WERI-Rb-1 (cell line): ENCODE results near the gene IMPDH2.

Experiments used
- DNase-seq: peaks from one replicate; pipeline ENCODE4 v3.0.0-alpha.2; 2020
- H3K27ac ChIP-seq: fragments of 250-450 bp; sonication (Bioruptor Pico); 2 replicates; pipeline ENCODE4 v1.5.1; 2020; ENCODE audit warnings: mild to moderate bottlenecking, moderate library complexity
- H3K27me3 ChIP-seq: fragments of 250-450 bp; sonication (Bioruptor Pico); 2 replicates; pipeline ENCODE4 v1.5.1; 2021; ENCODE audit warnings: mild to moderate bottlenecking, low read depth, moderate library complexity; ENCODE audit not compliant: insufficient read depth, severe bottlenecking
- H3K36me3 ChIP-seq: fragments of 250-450 bp; sonication (Bioruptor Pico); 2 replicates; pipeline ENCODE4 v1.5.1; 2020; ENCODE audit warnings: mild to moderate bottlenecking, moderate library complexity
- H3K4me3 ChIP-seq: 2 replicates; pipeline ENCODE4 v1.5.1; 2011; ENCODE audit warnings: low read depth, mild to moderate bottlenecking, control low read depth, low read length
- H3K9me3 ChIP-seq: fragments of 250-450 bp; sonication (Bioruptor Pico); 2 replicates; pipeline ENCODE4 v1.5.1; 2021; ENCODE audit warnings: mild to moderate bottlenecking, moderate library complexity; ENCODE audit not compliant: severe bottlenecking
- TF ChIP-seq, protein P1 (sequence below): IDR thresholded peaks from 2 replicates; pipeline ENCODE4 v1.5.1; 2011; ENCODE audit warnings: low read depth, mild to moderate bottlenecking, control low read depth, inconsistent platforms, low read length

IMPDH2 gene

DNA sequence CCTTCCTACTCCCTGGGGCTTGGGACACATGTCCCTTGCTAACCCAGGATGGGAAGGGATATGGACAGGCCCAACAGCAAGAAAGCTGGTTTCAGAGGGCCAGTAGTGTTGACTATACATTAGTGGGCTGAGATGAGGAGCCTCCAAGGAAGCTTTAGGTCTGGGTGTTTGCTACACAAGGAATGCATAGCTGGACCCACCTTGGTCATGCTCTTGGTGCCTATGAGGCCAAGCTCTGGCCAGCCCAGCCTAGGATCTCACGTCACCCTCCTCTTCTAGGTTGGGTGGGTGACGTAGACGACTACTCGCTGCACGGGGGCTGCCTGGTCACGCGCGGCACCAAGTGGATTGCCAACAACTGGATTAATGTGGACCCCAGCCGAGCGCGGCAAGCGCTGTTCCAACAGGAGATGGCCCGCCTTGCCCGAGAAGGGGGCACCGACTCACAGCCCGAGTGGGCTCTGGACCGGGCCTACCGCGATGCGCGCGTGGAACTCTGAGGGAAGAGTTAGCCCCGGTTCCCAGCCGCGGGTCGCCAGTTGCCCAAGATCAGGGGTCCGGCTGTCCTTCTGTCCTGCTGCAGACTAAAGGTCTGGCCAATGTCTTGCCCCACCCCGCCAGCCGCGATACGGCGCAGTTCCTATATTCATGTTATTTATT is 22.7 kb downstream of the IMPDH2 start:
- DNase-seq, result no peak
- peak overlapping the region; percentile 97 for H3K27ac ChIP-seq
- no peaks in the 10 kb centered on the region for H3K9me3 ChIP-seq
- H3K27me3 ChIP-seq, result no peaks in the 10 kb centered on the region
- peaks cover 25% of the 10 kb centered on the region for H3K36me3 ChIP-seq
- TF ChIP-seq, protein P1, sequence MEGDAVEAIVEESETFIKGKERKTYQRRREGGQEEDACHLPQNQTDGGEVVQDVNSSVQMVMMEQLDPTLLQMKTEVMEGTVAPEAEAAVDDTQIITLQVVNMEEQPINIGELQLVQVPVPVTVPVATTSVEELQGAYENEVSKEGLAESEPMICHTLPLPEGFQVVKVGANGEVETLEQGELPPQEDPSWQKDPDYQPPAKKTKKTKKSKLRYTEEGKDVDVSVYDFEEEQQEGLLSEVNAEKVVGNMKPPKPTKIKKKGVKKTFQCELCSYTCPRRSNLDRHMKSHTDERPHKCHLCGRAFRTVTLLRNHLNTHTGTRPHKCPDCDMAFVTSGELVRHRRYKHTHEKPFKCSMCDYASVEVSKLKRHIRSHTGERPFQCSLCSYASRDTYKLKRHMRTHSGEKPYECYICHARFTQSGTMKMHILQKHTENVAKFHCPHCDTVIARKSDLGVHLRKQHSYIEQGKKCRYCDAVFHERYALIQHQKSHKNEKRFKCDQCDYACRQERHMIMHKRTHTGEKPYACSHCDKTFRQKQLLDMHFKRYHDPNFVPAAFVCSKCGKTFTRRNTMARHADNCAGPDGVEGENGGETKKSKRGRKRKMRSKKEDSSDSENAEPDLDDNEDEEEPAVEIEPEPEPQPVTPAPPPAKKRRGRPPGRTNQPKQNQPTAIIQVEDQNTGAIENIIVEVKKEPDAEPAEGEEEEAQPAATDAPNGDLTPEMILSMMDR, result no peak
- peak overlapping the region; percentile 74 for H3K4me3 ChIP-seq

DNA sequence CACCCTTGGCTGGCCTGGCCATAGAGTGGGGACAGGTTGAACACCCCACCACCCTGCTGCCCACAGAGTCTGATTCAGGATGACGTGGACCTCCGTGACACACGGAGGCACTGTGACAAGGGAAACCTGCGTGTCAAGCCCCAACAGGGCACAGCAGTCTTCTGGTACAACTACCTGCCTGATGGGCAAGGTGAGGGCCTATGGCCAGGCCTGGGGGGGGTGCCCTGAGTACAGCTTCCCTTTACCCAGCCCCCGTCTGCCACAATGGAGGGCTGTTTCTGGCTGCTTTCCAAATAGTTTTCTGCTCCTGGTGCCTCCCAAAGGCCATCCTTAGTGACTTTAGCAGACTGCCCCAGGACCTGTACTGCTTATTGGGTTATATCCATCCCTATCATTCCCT is 23.2 kb downstream of the IMPDH2 start:
- DNase-seq, result no peak
- peaks cover 23% of the 10 kb centered on the region for H3K36me3 ChIP-seq
- no peaks in the 10 kb centered on the region for H3K27me3 ChIP-seq
- peak overlapping the region; percentile 97 for H3K27ac ChIP-seq
- TF ChIP-seq, protein P1, result no peak
- H3K4me3 ChIP-seq, result peak overlapping the region; percentile 74
- H3K9me3 ChIP-seq, result no peaks in the 10 kb centered on the region

DNA sequence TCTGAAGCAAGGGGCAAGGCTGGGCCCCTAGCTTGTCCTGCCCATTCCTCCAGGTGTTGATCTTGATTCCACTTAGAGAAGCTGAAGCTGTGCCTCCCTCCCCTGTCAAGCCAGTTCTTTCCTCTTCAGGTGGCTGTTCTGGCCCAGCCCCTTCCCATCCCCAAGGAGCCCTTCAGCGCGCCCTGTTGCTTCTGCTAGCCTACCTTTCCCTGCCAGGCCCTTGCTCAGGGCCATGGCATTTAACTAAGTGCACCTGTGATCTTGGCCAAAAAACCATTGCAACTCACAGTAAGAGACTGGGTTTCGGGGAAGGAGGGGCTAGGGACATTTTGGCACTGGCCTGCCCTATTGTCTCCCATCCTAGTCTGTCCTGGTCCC is 23.9 kb downstream of the IMPDH2 start:
- DNase-seq, result no peak
- Histone ChIP-seq H3K4me3 (no peak overlapping the region), H3K36me3 (peaks cover 23% of the 10 kb centered on the region), H3K27me3 (no peaks in the 10 kb centered on the region), H3K27ac (no peak overlapping the region), H3K9me3 (no peaks in the 10 kb centered on the region)
- TF ChIP-seq, protein P1, result no peak

DNA sequence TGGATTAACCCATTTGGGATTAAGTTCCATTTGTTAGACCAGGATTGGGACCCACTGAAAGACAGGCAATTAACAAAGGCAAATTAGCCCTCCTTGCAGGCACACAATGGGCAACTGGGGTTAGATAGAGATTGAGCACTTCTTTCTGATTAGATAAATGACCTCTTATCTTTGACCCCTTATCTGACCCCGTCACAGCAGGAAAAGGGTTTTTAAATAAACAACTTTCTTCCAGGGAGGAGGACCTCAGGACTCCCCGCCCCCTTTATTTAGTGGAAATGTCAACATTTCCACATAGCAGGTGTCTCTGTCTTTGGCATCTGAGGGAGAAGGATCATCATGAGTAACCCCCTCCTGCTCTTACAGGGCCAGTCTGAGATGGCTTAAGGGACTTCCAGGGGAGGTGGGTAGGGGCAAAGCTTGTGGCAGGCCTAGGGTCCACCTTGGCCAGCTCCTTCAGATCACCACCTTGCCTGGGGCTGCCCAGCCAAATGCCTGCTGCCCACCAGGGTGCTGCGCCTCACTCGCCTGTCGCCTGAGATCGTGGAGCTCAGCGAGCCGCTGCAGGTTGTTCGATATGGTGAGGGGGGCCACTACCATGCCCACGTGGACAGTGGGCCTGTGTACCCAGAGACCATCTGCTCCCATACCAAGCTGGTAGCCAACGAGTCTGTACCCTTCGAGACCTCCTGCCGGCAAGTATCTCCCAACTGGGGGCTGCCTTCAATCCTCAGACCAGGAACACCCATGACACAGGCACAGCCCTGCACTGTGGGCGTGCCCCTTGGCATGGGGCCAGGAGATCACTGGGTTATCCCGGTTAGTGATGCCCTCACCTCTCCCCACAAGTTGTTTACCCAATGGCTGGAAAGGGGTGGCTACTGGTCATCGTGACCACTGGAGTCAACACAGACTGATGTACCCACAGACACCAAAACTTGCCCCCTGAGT is 24.6 kb downstream of the IMPDH2 start:
- H3K4me3 ChIP-seq, result no peak overlapping the region
- H3K9me3 ChIP-seq, result no peaks in the 10 kb centered on the region
- TF ChIP-seq, protein P1, result no peak
- no peaks in the 10 kb centered on the region for H3K27me3 ChIP-seq
- H3K27ac ChIP-seq, result no peak overlapping the region
- no peak for DNase-seq
- peaks cover 17% of the 10 kb centered on the region for H3K36me3 ChIP-seq

DNA sequence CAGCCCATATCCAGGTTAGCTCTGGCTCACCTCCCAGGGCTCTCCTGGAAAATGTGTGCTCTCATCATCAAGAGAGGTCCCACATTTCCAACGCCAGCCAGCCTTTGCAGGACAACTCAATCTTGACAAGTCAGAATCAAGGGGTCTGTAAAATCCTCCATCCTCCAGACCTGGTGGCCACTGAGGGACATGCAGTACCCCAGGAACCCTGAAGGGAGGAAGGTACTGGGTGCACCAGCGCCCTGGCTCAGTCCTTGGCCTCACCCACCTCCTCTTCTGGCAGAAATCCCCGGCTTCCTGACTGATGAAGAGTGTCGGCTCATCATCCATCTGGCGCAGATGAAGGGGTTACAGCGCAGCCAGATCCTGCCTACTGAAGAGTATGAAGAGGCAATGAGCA is 28.0 kb downstream of the IMPDH2 start:
- peaks cover 4% of the 10 kb centered on the region for H3K36me3 ChIP-seq

More for the DNA sequence above, 28.0 kb downstream of the IMPDH2 start:
- no peaks in the 10 kb centered on the region for H3K9me3 ChIP-seq
- 0 out of 2 replicates have a peak overlapping the region, but pooled peaks have one; percentile 6 for H3K27ac ChIP-seq
- H3K27me3 ChIP-seq, result no peaks in the 10 kb centered on the region
- no peak for DNase-seq
- no peak overlapping the region for H3K4me3 ChIP-seq
- TF ChIP-seq, protein P1, result 0 out of 2 replicates have a peak, but pooled peaks have one; percentile 4
